ENCODE measurements around the gene PRDM16.

GRCh38 chr1:3423245-3423829, 354.3 kb downstream of the PRDM16 start:
- no peak for TF ChIP-seq CTCF (IDR thresholded peaks at IDR 0.05; ENCODE audit: low read depth, low read length)
- no peak for TF ChIP-seq POLR2A (IDR thresholded peaks at IDR 0.05; ENCODE audit: extremely low read depth, insufficient read length)
- no peak for TF ChIP-seq MYC (IDR thresholded peaks at IDR 0.05; ENCODE audit: low read depth, low read length)
- TF ChIP-seq MAX (IDR thresholded peaks at IDR 0.05; ENCODE audit: low read depth, low read length): no peak
